GM23338 (cell line): ENCODE measurements around the gene APOBEC3F. TPM values are rescaled to one million over a fixed set of nuclear protein-coding genes. Genes with fewer than 3 reads are reported as not detected.

Source experiments
- ATAC-seq: fragments of 200-7000 bp; cut with Tn5 transposase; 3 replicates; pipeline ENCODE4 v1.9.1; 2020
- DNase-seq: peaks from one replicate; pipeline ENCODE4 v3.0.0-alpha.2; 2015; ENCODE audit warnings: low spot score
- H2AFZ ChIP-seq: fragments of 200-600 bp; sonication (generic); 2 replicates; pipeline ENCODE4 v1.8.0; 2016; ENCODE audit warnings: antibody characterized with exemption, mild to moderate bottlenecking, moderate library complexity
- H3F3A ChIP-seq: fragments of 200-600 bp; sonication (generic); replicated peaks from 2 replicates; pipeline ENCODE4 v1.8.0; 2017; ENCODE audit warnings: antibody characterized with exemption, mixed run types, low read depth
- H3K27ac ChIP-seq: fragments of 200-600 bp; sonication (generic); 2 replicates; pipeline ENCODE4 v1.6.1; 2016; ENCODE audit warnings: low read depth
- H3K27me3 ChIP-seq: fragments of 200-600 bp; sonication (generic); 2 replicates; pipeline ENCODE4 v1.8.0; 2016; ENCODE audit warnings: mild to moderate bottlenecking, mixed run types, moderate library complexity; ENCODE audit not compliant: insufficient read depth
- H3K36me3 ChIP-seq: fragments of 200-600 bp; sonication (generic); 2 replicates; pipeline ENCODE4 v1.8.0; 2016; ENCODE audit warnings: mild to moderate bottlenecking; ENCODE audit not compliant: insufficient read depth
- H3K4me1 ChIP-seq: fragments of 200-600 bp; sonication (generic); 2 replicates; pipeline ENCODE4 v1.8.0; 2016; ENCODE audit warnings: mild to moderate bottlenecking, moderate library complexity; ENCODE audit not compliant: insufficient read depth
- H3K4me2 ChIP-seq: fragments of 200-600 bp; sonication (generic); 2 replicates; pipeline ENCODE4 v1.7.1; 2017; ENCODE audit warnings: mixed run types
- H3K4me3 ChIP-seq: fragments of 200-600 bp; sonication (generic); 2 replicates; pipeline ENCODE4 v1.6.1; 2016; ENCODE audit warnings: mixed run types
- H3K79me2 ChIP-seq: fragments of 200-600 bp; sonication (generic); replicated peaks from 2 replicates; pipeline ENCODE4 v1.8.0; 2017; ENCODE audit warnings: mild to moderate bottlenecking; ENCODE audit not compliant: insufficient read depth
- H3K9me2 ChIP-seq: fragments of 200-600 bp; sonication (generic); 2 replicates; pipeline ENCODE4 v1.8.0; 2017; ENCODE audit not compliant: insufficient read depth
- H4K20me1 ChIP-seq: fragments of 200-600 bp; sonication (generic); replicated peaks from 2 replicates; pipeline ENCODE4 v1.8.0; 2017; ENCODE audit warnings: mild to moderate bottlenecking; ENCODE audit not compliant: insufficient read depth
- H3K27ac Mint-ChIP-seq: 2 replicates; pipeline ENCODE4 v1.8.0; 2020; ENCODE audit warnings: inconsistent platforms, mild to moderate bottlenecking, moderate library complexity, mixed read lengths
- H3K27me3 Mint-ChIP-seq: 3 replicates; pipeline ENCODE4 v1.8.0; 2022; ENCODE audit warnings: low read depth, mild to moderate bottlenecking, moderate library complexity, mixed read lengths, inconsistent platforms; ENCODE audit not compliant: insufficient read depth, poor library complexity
- H3K36me3 Mint-ChIP-seq: 3 replicates; pipeline ENCODE4 v1.8.0; 2021; ENCODE audit warnings: low read depth, mild to moderate bottlenecking, inconsistent platforms, moderate library complexity, mixed read lengths
- H3K4me1 Mint-ChIP-seq: 3 replicates; pipeline ENCODE4 v1.8.0; 2020; ENCODE audit warnings: mild to moderate bottlenecking, inconsistent platforms, mixed read lengths
- H3K4me3 Mint-ChIP-seq: 3 replicates; pipeline ENCODE4 v1.8.0; 2021; ENCODE audit warnings: moderate library complexity, mild to moderate bottlenecking, inconsistent platforms, mixed read lengths
- H3K9me3 Mint-ChIP-seq: 3 replicates; pipeline ENCODE4 v1.8.0; 2020; ENCODE audit warnings: moderate library complexity, mild to moderate bottlenecking, inconsistent platforms, mixed read lengths
- CREB1 ChIP-seq: fragments of 250-450 bp; sonication (Bioruptor Pico); IDR thresholded peaks from 2 replicates; pipeline ENCODE4 v1.5.0; 2020; ENCODE audit warnings: low read depth, mild to moderate bottlenecking, moderate library complexity
- CTCF ChIP-seq, 2 experiments: fragments of 200-600 bp in 1 of 2; sonication (generic) in 1 of 2; conservative IDR thresholded peaks; 2 replicates each; pipeline versions ENCODE4 v1.5.1 to v1.6.1; 2016 to 2017; ENCODE audit warnings: antibody characterized with exemption in 2 of 2, low read depth in 2 of 2, mild to moderate bottlenecking in 2 of 2, moderate library complexity in 1 of 2
- ETS1 ChIP-seq: IDR thresholded peaks from 2 replicates; pipeline ENCODE4 v1.6.1; 2016; ENCODE audit warnings: antibody characterized with exemption
- EZH2 ChIP-seq: fragments of 200-600 bp; sonication (generic); IDR thresholded peaks from one replicate; pipeline ENCODE4 v1.8.0; 2017; ENCODE audit warnings: antibody characterized with exemption, mild to moderate bottlenecking, low read depth; ENCODE audit not compliant: unreplicated experiment
- EZH2phosphoT487 ChIP-seq: fragments of 200-600 bp; sonication (generic); IDR thresholded peaks from one replicate; pipeline ENCODE4 v1.8.1; 2018; ENCODE audit warnings: antibody characterized with exemption; ENCODE audit not compliant: unreplicated experiment
- JUNB ChIP-seq: IDR thresholded peaks from one replicate; pipeline ENCODE4 v1.6.1; 2016; ENCODE audit warnings: antibody characterized with exemption; ENCODE audit not compliant: unreplicated experiment
- NANOG ChIP-seq: IDR thresholded peaks from 2 replicates; pipeline ENCODE4 v1.6.1; 2016; ENCODE audit warnings: antibody characterized with exemption, borderline replicate concordance
- REST ChIP-seq: IDR thresholded peaks from one replicate; pipeline ENCODE4 v1.6.1; 2018; ENCODE audit warnings: antibody characterized with exemption; ENCODE audit not compliant: unreplicated experiment
- STAT1 ChIP-seq: IDR thresholded peaks from one replicate; pipeline ENCODE4 v1.6.1; 2016; ENCODE audit warnings: antibody characterized with exemption; ENCODE audit not compliant: unreplicated experiment
- ZNF114 ChIP-seq: fragments of 250-450 bp; sonication (Bioruptor Pico); IDR thresholded peaks from 2 replicates; pipeline ENCODE4 v1.5.0; 2020; ENCODE audit warnings: mild to moderate bottlenecking, moderate library complexity
- ZNF462 ChIP-seq: fragments of 250-450 bp; sonication (Bioruptor Pico); IDR thresholded peaks from 2 replicates; pipeline ENCODE4 v1.5.0; 2020; ENCODE audit warnings: mild to moderate bottlenecking, moderate library complexity
- polyA plus RNA-seq: library from polyadenylated mRNA; unstranded; fragments of >200 nt; fragmentation: Nextera tagmentation; extraction: Ambion mirVana; gene quantifications from 2 replicates; pipeline ENCODE4 v1.2.1, GENCODE V29; 2016
- total RNA-seq: library from RNA; depleted of rRNA; stranded (reverse); fragments of >200 nt; shearing (Covaris generic); gene quantifications from 2 replicates; pipeline ENCODE4 v1.2.3, GENCODE V29; 2014

Gene APOBEC3F
- total and polyA plus RNA-seq, 2 experiments from 2014 or later, result 3.4 TPM

GRCh38 chr22:39089928-39090327 is 49.3 kb downstream of the APOBEC3F start:
- no peak for DNase-seq
- H3K27me3 ChIP-seq, result no peaks in the 10 kb centered on the region
- no peaks in the 10 kb centered on the region for H3K79me2 ChIP-seq
- no peaks in the 10 kb centered on the region for H3K36me3 ChIP-seq
- no peak overlapping the region for H3K27ac ChIP-seq
- no peak overlapping the region for H2AFZ ChIP-seq
- ATAC-seq, result no peak
- peaks cover 20% of the 10 kb centered on the region for H3K4me1 Mint-ChIP-seq
- H3K4me3 Mint-ChIP-seq, result no peak overlapping the region
- H3K4me3 ChIP-seq, result no peak overlapping the region
- no peaks in the 10 kb centered on the region for H3K9me2 ChIP-seq
- H3K9me3 Mint-ChIP-seq, result no peaks in the 10 kb centered on the region
- no peaks in the 10 kb centered on the region for H3F3A ChIP-seq
- H3K4me2 ChIP-seq, result no peak overlapping the region
- H3K4me1 ChIP-seq, result peaks cover 5% of the 10 kb centered on the region; the same call in 1 of the 2 replicates
- TF ChIP-seq EZH2phosphoT487 (no peak), ZNF114 (no peak), ETS1 (no peak), CREB1 (CRISPR knock-in tag) (no peak), STAT1 (no peak), ZNF462 (no peak), JUNB (no peak), NANOG (no peak), CTCF (conservative IDR thresholded peaks at IDR 0.05; ENCODE audit: low read depth in 2 of 2) (no peak), REST (no peak), EZH2 (no peak)
- H3K36me3 Mint-ChIP-seq, result no peaks in the 10 kb centered on the region
- H4K20me1 ChIP-seq, result no peaks in the 10 kb centered on the region
- peaks cover 17% of the 10 kb centered on the region for H3K27me3 Mint-ChIP-seq
- no peak overlapping the region for H3K27ac Mint-ChIP-seq
